H1 (cell line): ENCODE results near the gene NBAS. TPM values are rescaled to one million over a fixed set of nuclear protein-coding genes. Genes with fewer than 3 reads are reported as not detected.

ENCODE experiments used
- CTCF ChIA-PET: fragments of 300-600 bp; sonication (Branson Sonifier 250); formaldehyde crosslinking; loops from one replicate; lab custom pipeline; 2021; ENCODE audit not compliant: partially characterized antibody; lab: Charles Lee
- POLR2A ChIA-PET: fragments of 300-600 bp; sonication (Branson Sonifier 250); formaldehyde crosslinking; loops from one replicate; lab custom pipeline; 2021; ENCODE audit warnings: inconsistent platforms; ENCODE audit not compliant: partially characterized antibody; lab: Charles Lee
- DNase-seq, 2 experiments: peaks; one replicate each; pipeline versions ENCODE4 v3.0.0 to v3.0.0-alpha.2; 2010 to 2022; ENCODE audit warnings: low spot score in 2 of 2, low read depth in 1 of 2, mixed read lengths in 1 of 2
- FAIRE-seq: peaks from 2 replicates; lab custom pipeline; 2011; peaks lifted over from hg19 to GRCh38; lab: Jason Lieb, UNC
- H2AFZ ChIP-seq: 2 replicates; pipeline ENCODE4 v1.8.1; 2012; ENCODE audit warnings: low read length, inconsistent platforms
- H2AK5ac ChIP-seq: 2 replicates; pipeline ENCODE4 v1.6.1; 2013; ENCODE audit warnings: low read depth, low read length
- H2BK120ac ChIP-seq: replicated peaks from 2 replicates; pipeline ENCODE3; 2013; ENCODE audit warnings: low read depth, low read length, inconsistent platforms
- H2BK12ac ChIP-seq: 2 replicates; pipeline ENCODE4 v1.6.1; 2013; ENCODE audit warnings: low read depth, low read length
- H2BK15ac ChIP-seq: 2 replicates; pipeline ENCODE4 v1.6.1; 2013; ENCODE audit warnings: low read length
- H2BK20ac ChIP-seq: 2 replicates; pipeline ENCODE4 v1.6.1; 2013; ENCODE audit warnings: low read length
- H2BK5ac ChIP-seq: 2 replicates; pipeline ENCODE4 v1.6.1; 2013; ENCODE audit warnings: low read depth, low read length
- H3K14ac ChIP-seq: 2 replicates; pipeline ENCODE4 v1.6.1; 2013; ENCODE audit warnings: inconsistent platforms; ENCODE audit not compliant: insufficient read length
- H3K18ac ChIP-seq: 2 replicates; pipeline ENCODE4 v1.6.1; 2013; ENCODE audit warnings: low read length; ENCODE audit errors: extremely low read depth
- H3K23ac ChIP-seq: 2 replicates; pipeline ENCODE4 v1.6.1; 2013; ENCODE audit warnings: inconsistent platforms; ENCODE audit not compliant: insufficient read length
- H3K23me2 ChIP-seq: 2 replicates; pipeline ENCODE4 v1.6.1; 2013; ENCODE audit warnings: low read depth, low read length
- H3K27ac ChIP-seq: 2 replicates; pipeline ENCODE4 v1.6.1; 2011; ENCODE audit warnings: low read depth, low read length, inconsistent platforms
- H3K27me3 ChIP-seq, 4 experiments: replicated peaks in 1 of 4; 1 replicate in 1 of 4; 2 replicates in 3 of 4; pipeline versions ENCODE4 v1.6.1 to v1.8.1; 2011 to 2013; ENCODE audit warnings: low read length in 3 of 4, mild to moderate bottlenecking in 3 of 4, inconsistent platforms in 2 of 4, mixed read lengths in 2 of 4, moderate library complexity in 1 of 4; ENCODE audit not compliant: control insufficient read depth in 3 of 4, insufficient read depth in 3 of 4; ENCODE audit errors: extremely low read depth in 1 of 4
- H3K36me3 ChIP-seq, 4 experiments: 2 replicates each; pipeline versions ENCODE4 v1.6.1 to v1.8.1; 2011 to 2013; ENCODE audit warnings: mild to moderate bottlenecking in 4 of 4, low read length in 3 of 4, moderate library complexity in 2 of 4, control low read depth in 1 of 4, inconsistent platforms in 1 of 4; ENCODE audit not compliant: insufficient read depth in 4 of 4, control insufficient read depth in 2 of 4
- H3K4ac ChIP-seq: replicated peaks from 2 replicates; pipeline ENCODE3; 2013; ENCODE audit warnings: low read length, low read depth, mixed read lengths, inconsistent platforms; ENCODE audit not compliant: insufficient read length
- H3K4me1 ChIP-seq, 4 experiments: replicated peaks in 1 of 4; 1 replicate in 1 of 4; 2 replicates in 3 of 4; pipeline versions ENCODE4 v1.6.1 to v1.8.1; 2011 to 2013; ENCODE audit warnings: low read length in 3 of 4, inconsistent platforms in 2 of 4, mixed read lengths in 1 of 4; ENCODE audit not compliant: insufficient read depth in 4 of 4, control insufficient read depth in 3 of 4
- H3K4me2 ChIP-seq, 2 experiments: 2 replicates each; pipeline versions ENCODE4 v1.6.1 to v1.8.1; 2011 to 2013; ENCODE audit warnings: low read depth in 2 of 2, low read length in 2 of 2, control low read depth in 1 of 2, inconsistent platforms in 1 of 2, mild to moderate bottlenecking in 1 of 2; ENCODE audit not compliant: insufficient read depth in 1 of 2
- H3K4me3 ChIP-seq, 4 experiments: fragments of 200-600, 300-600 bp in 1 of 4; sonication (generic), shearing (Covaris generic), sonication (Bioruptor Twin) in 1 of 4; 2 replicates each; pipeline versions ENCODE4 v1.5.1 to v1.8.1; 2011 to 2016; ENCODE audit warnings: low read length in 4 of 4, low read depth in 3 of 4, control low read depth in 2 of 4, inconsistent platforms in 2 of 4, mild to moderate bottlenecking in 2 of 4, mixed read lengths in 1 of 4, moderate library complexity in 1 of 4; ENCODE audit not compliant: insufficient read depth in 2 of 4; ENCODE audit errors: extremely low read depth in 1 of 4
- H3K56ac ChIP-seq: replicated peaks from 2 replicates; pipeline ENCODE3; 2013; ENCODE audit warnings: low read depth, mild to moderate bottlenecking, mixed read lengths, low read length, inconsistent platforms; ENCODE audit not compliant: insufficient read length
- H3K79me1 ChIP-seq: 2 replicates; pipeline ENCODE4 v1.6.1; 2013; ENCODE audit warnings: low read depth, low read length, control low read depth
- H3K79me2 ChIP-seq, 2 experiments: 2 replicates each; pipeline versions ENCODE4 v1.6.1 to v1.8.1; 2012 to 2013; ENCODE audit warnings: low read length in 2 of 2, mild to moderate bottlenecking in 2 of 2, inconsistent platforms in 1 of 2; ENCODE audit not compliant: insufficient read depth in 2 of 2, control insufficient read depth in 1 of 2
- H3K9ac ChIP-seq, 4 experiments: replicated peaks in 1 of 4; 1 replicate in 1 of 4; 2 replicates in 3 of 4; pipeline versions ENCODE4 v1.6.1 to v1.8.1; 2011 to 2013; ENCODE audit warnings: low read depth in 3 of 4, low read length in 3 of 4, control low read depth in 2 of 4, mild to moderate bottlenecking in 2 of 4, moderate library complexity in 2 of 4, inconsistent platforms in 1 of 4; ENCODE audit errors: extremely low read depth in 1 of 4
- H3K9me3 ChIP-seq, 2 experiments: 2 replicates each; pipeline versions ENCODE4 v1.6.1 to v1.8.1; 2012 to 2013; ENCODE audit warnings: mild to moderate bottlenecking in 2 of 2, moderate library complexity in 2 of 2, control low read depth in 1 of 2, inconsistent platforms in 1 of 2, low read depth in 1 of 2, low read length in 1 of 2, mixed read lengths in 1 of 2; ENCODE audit not compliant: insufficient read depth in 2 of 2
- H4K20me1 ChIP-seq, 2 experiments: replicated peaks in 1 of 2; 2 replicates each; pipeline versions ENCODE3 to v1.8.1; 2011 to 2013; ENCODE audit warnings: inconsistent platforms in 2 of 2, low read length in 2 of 2, mild to moderate bottlenecking in 1 of 2; ENCODE audit not compliant: insufficient read depth in 2 of 2, control insufficient read depth in 1 of 2
- H4K5ac ChIP-seq: 2 replicates; pipeline ENCODE4 v1.6.1; 2013; ENCODE audit warnings: low read length, low read depth, mixed read lengths, inconsistent platforms; ENCODE audit not compliant: insufficient read length
- H4K8ac ChIP-seq: 2 replicates; pipeline ENCODE4 v1.8.0; 2013; ENCODE audit warnings: mild to moderate bottlenecking, moderate library complexity, low read length, inconsistent platforms; ENCODE audit not compliant: insufficient read depth; ENCODE audit errors: extremely low read depth
- H4K91ac ChIP-seq: replicated peaks from 2 replicates; pipeline ENCODE3; 2013; ENCODE audit warnings: low read length, mixed read lengths, inconsistent platforms; ENCODE audit not compliant: insufficient read length
- BACH1 ChIP-seq: IDR thresholded peaks from 2 replicates; pipeline ENCODE4 v1.6.1; 2012; ENCODE audit warnings: low read length, improper control_type of control experiment
- BCL11A ChIP-seq, 2 experiments: IDR thresholded peaks; one replicate each; pipeline ENCODE4 v1.6.1; 2011; ENCODE audit warnings: low read depth in 2 of 2, low read length in 2 of 2, mild to moderate bottlenecking in 2 of 2
- CHD2 ChIP-seq: IDR thresholded peaks from 2 replicates; pipeline ENCODE4 v1.6.1; 2012; ENCODE audit warnings: low read length, improper control_type of control experiment
- FOSL1 ChIP-seq: IDR thresholded peaks from 2 replicates; pipeline ENCODE4 v1.6.1; 2011; ENCODE audit warnings: mild to moderate bottlenecking, low read depth, low read length, moderate library complexity; ENCODE audit not compliant: insufficient read depth
- GTF2F1 ChIP-seq: IDR thresholded peaks from 2 replicates; pipeline ENCODE4 v1.6.1; 2012; ENCODE audit warnings: low read depth, low read length, improper control_type of control experiment, borderline replicate concordance
- KDM1A ChIP-seq: fragments of 200-600, 300-600 bp; sonication (generic); IDR thresholded peaks from 2 replicates; pipeline ENCODE4 v1.7.1; 2016; ENCODE audit warnings: mild to moderate bottlenecking, low read length, borderline replicate concordance
- POLR2A ChIP-seq, 2 experiments: IDR thresholded peaks; 1 replicate in 1 of 2; 2 replicates in 1 of 2; pipeline ENCODE4 v1.6.1; 2011; ENCODE audit warnings: low read depth in 2 of 2, low read length in 2 of 2, mild to moderate bottlenecking in 2 of 2; ENCODE audit errors: control extremely low read depth in 1 of 2
- POLR2AphosphoS5 ChIP-seq: IDR thresholded peaks from 2 replicates; pipeline ENCODE4 v1.6.1; 2011; ENCODE audit warnings: low read depth, low read length
- RNF2 ChIP-seq: fragments of 200-900, 300-1000 bp; sonication (generic); IDR thresholded peaks from 2 replicates; pipeline ENCODE4 v1.7.1; 2016; ENCODE audit warnings: borderline replicate concordance, low read depth, mild to moderate bottlenecking, antibody characterized with exemption, low read length; ENCODE audit not compliant: poor library complexity, severe bottlenecking; ENCODE audit errors: missing control alignments
- RXRA ChIP-seq: IDR thresholded peaks from 2 replicates; pipeline ENCODE4 v1.6.1; 2011; ENCODE audit warnings: low read depth, mild to moderate bottlenecking, low read length, moderate library complexity; ENCODE audit not compliant: insufficient read depth
- SIX5 ChIP-seq: IDR thresholded peaks from 2 replicates; pipeline ENCODE4 v1.6.1; 2011; ENCODE audit warnings: mild to moderate bottlenecking, low read depth, low read length
- TAF1 ChIP-seq: IDR thresholded peaks from 2 replicates; pipeline ENCODE4 v1.6.1; 2011; ENCODE audit warnings: mild to moderate bottlenecking, low read depth, low read length
- WGBS, 2 experiments: shearing (Covaris generic) in 1 of 2; methylation state at CpG; one replicate each; pipeline versions ENCODE4 v1.1.6 to v1.1.7; 2013 to 2015; ENCODE audit warnings: low lambda C conversion rate in 2 of 2, mixed read lengths in 2 of 2, inconsistent platforms in 1 of 2, low coverage in 1 of 2, missing lambda C conversion rate in 1 of 2; ENCODE audit not compliant: insufficient replicate concordance in 2 of 2, insufficient coverage in 1 of 2, insufficient read length in 1 of 2; ENCODE audit errors: extremely low coverage in 1 of 2, missing lambda C conversion rate in 1 of 2; 5-methylcytosine and 5-hydroxymethylcytosine counted together
- polyA plus RNA-seq, 7 experiments: library from polyadenylated mRNA; depleted of rRNA in 3 of 7; stranded (reverse) in 5 of 7; unstranded in 2 of 7; fragments of >200 nt in 5 of 7; fragments of 200-250 nt in 2 of 7; gene quantifications; 1 replicate in 5 of 7; 2 replicates in 1 of 7; 4 replicates in 1 of 7; pipeline versions ENCODE4 v1.2.1 to v1.2.3, GENCODE V29; 2011 to 2013; ENCODE audit warnings: missing spikeins in 2 of 7, mixed read lengths in 2 of 7
- total RNA-seq: library from RNA; stranded (reverse); fragmentation: NEBNext Ultra II Directional; extraction: Animal tissue kit (Norgen Biotek cat#: 25700); gene quantifications from 2 replicates; pipeline ENCODE4 v1.2.1, GENCODE V29; 2021
- TF ChIP-seq, protein P1 (sequence below): IDR thresholded peaks from 2 replicates; pipeline ENCODE4 v1.6.1; 2011; ENCODE audit warnings: low read length, improper control_type of control experiment

The NBAS gene
- total and polyA plus RNA-seq, 2 of the 8 experiments (the other 6 are each of a cell fraction or from before 2014, with no cell fraction given), result 19.6 to 34.8 TPM

GRCh38 chr2:15596350-15596749, 35.2 kb upstream of the NBAS start:
- Histone ChIP-seq H3K27me3 (no peaks in the 10 kb centered on the region), H3K4me1 (peaks cover 0 to 3% (median under 1%) of the 10 kb centered on the region in 4 experiments; a peak in 3 of 7 replicates), H2BK12ac (no peak overlapping the region), H2BK120ac (no peak overlapping the region), H3K4me2 (no peak overlapping the region), H3K18ac (no peak overlapping the region), H3K79me1 (no peaks in the 10 kb centered on the region), H4K91ac (no peak overlapping the region), H2BK5ac (no peak overlapping the region), H2AK5ac (no peak overlapping the region), H3K23ac (no peak overlapping the region), H3K79me2 (peaks cover 8 to 33% of the 10 kb centered on the region in 2 experiments), H3K56ac (no peak overlapping the region), H2AFZ (no peak overlapping the region), H2BK15ac (no peak overlapping the region), H2BK20ac (no peak overlapping the region), H3K9me3 (no peaks in the 10 kb centered on the region), H3K4ac (no peak overlapping the region), H4K5ac (no peak overlapping the region), H3K4me3 (no peak overlapping the region), H4K20me1 (peaks cover 0 to 7% of the 10 kb centered on the region in 2 experiments), H3K14ac (no peak overlapping the region), H3K36me3 (peaks cover 16 to 64% (median 47%) of the 10 kb centered on the region in 4 experiments), H3K9ac (no peak overlapping the region), H3K27ac (no peak overlapping the region), H3K23me2 (peaks cover 2% of the 10 kb centered on the region; the same call in 1 of the 2 replicates), H4K8ac (no peak overlapping the region)
- ChIA-PET POLR2A (interaction anchor here (0.8 to 2.0 kb wide), 2 partner anchors 17 to 23 kb away, joined by 3 to 4 read pairs; no protein-coding TSS in a partner anchor), CTCF (interaction anchor here (1.4 kb wide), 1 partner anchor 19 kb away, joined by 5 read pairs; no protein-coding TSS in a partner anchor)
- FAIRE-seq (no peak), DNase-seq (no peak)
- 85% methylated on average over 2 of the region's 2 CpGs; no CpG with 5 or more reads in 1 of the 2 experiments for WGBS, 2 experiments
- TF ChIP-seq SIX5 (no peak), BACH1 (no peak), CHD2 (no peak), KDM1A (no peak), POLR2AphosphoS5 (no peak), RXRA (no peak), TAF1 (no peak), POLR2A (IDR thresholded peaks at IDR 0.05; ENCODE audit: control extremely low read depth in 1 of 2, low read depth in 2 of 2, low read length in 2 of 2) (no peak), FOSL1 (no peak), GTF2F1 (no peak), RNF2 (no peak), BCL11A (IDR thresholded peaks at IDR 0.05; ENCODE audit: low read depth in 2 of 2, low read length in 2 of 2) (no peak)
- TF ChIP-seq, protein P1, sequence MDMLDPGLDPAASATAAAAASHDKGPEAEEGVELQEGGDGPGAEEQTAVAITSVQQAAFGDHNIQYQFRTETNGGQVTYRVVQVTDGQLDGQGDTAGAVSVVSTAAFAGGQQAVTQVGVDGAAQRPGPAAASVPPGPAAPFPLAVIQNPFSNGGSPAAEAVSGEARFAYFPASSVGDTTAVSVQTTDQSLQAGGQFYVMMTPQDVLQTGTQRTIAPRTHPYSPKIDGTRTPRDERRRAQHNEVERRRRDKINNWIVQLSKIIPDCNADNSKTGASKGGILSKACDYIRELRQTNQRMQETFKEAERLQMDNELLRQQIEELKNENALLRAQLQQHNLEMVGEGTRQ, result no peak
